Measurements from ENCODE around the gene SLC9A5. TPM values are rescaled to one million over a fixed set of nuclear protein-coding genes. Genes with fewer than 3 reads are reported as not detected.

The SLC9A5 gene
- total and polyA plus RNA-seq, 9 of the 15 experiments (the other 6 are each of a cell fraction or from before 2014, with no cell fraction given), result 0.06 to 3.1 (median 1.2) TPM

DNA sequence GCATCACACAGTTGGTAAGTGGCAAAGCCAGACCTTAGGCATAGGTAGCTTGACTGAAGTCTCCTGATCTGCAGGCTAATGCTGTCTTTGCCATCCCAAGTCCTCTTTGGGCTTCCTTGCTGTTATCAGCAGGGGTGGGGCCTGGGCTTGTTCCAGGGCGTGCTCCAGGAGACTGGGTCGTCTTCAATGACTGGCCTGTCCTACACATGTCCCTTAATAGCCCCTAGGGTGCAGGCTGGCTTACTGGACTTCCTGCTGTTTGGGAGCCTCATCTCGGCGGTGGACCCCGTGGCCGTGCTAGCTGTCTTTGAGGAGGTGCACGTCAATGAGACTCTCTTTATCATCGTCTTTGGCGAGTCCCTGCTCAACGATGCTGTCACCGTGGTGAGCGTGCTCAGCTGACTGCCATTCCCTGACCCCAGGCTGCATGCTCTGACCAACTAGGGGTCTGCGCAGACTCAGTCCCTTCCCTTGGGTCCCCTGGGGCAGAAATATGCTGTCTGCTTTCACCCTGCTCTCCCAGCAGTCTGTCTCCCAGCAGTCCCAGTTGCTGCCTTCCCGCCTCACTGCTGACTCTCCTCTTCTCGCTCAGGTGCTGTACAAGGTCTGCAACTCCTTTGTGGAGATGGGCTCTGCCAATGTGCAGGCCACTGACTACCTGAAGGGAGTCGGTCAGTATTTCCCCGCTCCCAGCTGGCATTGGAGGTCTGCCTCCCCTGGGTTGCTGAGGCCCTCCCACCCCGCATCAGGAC lies 6.2 kb downstream of the SLC9A5 start (continued):
- TF ChIP-seq, protein P1, sequence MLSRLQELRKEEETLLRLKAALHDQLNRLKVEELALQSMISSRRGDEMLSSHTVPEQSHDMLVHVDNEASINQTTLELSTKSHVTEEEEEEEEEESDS (CRISPR knock-in tag; IDR thresholded peaks at IDR 0.05), result no peak
- peak; percentile 51 to 63 for TF ChIP-seq NRF1 (conservative IDR thresholded peaks at IDR 0.05 in 1 of 2, IDR thresholded peaks at IDR 0.05 in 1 of 2)
- TF ChIP-seq GABPB1 (CRISPR knock-in tag; IDR thresholded peaks at IDR 0.05), result no peak
- no peak for TF ChIP-seq HNRNPLL (IDR thresholded peaks at IDR 0.05; ENCODE audit: low read depth, low read length, poor library complexity, severe bottlenecking)
- no peak for TF ChIP-seq PRMT5 (CRISPR knock-in tag; IDR thresholded peaks at IDR 0.05)
- TF ChIP-seq, protein P2, sequence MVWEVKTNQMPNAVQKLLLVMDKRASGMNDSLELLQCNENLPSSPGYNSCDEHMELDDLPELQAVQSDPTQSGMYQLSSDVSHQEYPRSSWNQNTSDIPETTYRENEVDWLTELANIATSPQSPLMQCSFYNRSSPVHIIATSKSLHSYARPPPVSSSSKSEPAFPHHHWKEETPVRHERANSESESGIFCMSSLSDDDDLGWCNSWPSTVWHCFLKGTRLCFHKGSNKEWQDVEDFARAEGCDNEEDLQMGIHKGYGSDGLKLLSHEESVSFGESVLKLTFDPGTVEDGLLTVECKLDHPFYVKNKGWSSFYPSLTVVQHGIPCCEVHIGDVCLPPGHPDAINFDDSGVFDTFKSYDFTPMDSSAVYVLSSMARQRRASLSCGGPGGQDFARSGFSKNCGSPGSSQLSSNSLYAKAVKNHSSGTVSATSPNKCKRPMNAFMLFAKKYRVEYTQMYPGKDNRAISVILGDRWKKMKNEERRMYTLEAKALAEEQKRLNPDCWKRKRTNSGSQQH (CRISPR knock-in tag; IDR thresholded peaks at IDR 0.05), result no peak
- no peak for TF ChIP-seq SUPT5H (IDR thresholded peaks at IDR 0.05)
- TF ChIP-seq MTA3 (IDR thresholded peaks at IDR 0.05; ENCODE audit: borderline replicate concordance), result peak; percentile 20; the same call in 1 of the 2 replicates
- TF ChIP-seq POLR2H (tag; IDR thresholded peaks at IDR 0.05; ENCODE audit: low read depth), result no peak
- TF ChIP-seq ASH1L (IDR thresholded peaks at IDR 0.05; ENCODE audit: borderline replicate concordance, low read depth, partially characterized antibody), result no peak
- TF ChIP-seq PTRF (tag; IDR thresholded peaks at IDR 0.05), result no peak
- 0 out of 2 replicates have a peak, but pooled peaks have one; percentile 46 for TF ChIP-seq SP1 (CRISPR knock-in tag; IDR thresholded peaks at IDR 0.05)
- no peak for TF ChIP-seq CHD4 (IDR thresholded peaks at IDR 0.05; ENCODE audit: insufficient read depth, insufficient replicate concordance, low read depth, low read length, poor library complexity, severe bottlenecking)
- TF ChIP-seq, protein P3, sequence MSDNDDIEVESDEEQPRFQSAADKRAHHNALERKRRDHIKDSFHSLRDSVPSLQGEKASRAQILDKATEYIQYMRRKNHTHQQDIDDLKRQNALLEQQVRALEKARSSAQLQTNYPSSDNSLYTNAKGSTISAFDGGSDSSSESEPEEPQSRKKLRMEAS (CRISPR knock-in tag; IDR thresholded peaks at IDR 0.05), result peak; percentile 64
- TF ChIP-seq CTBP1 (IDR thresholded peaks at IDR 0.05; ENCODE audit: borderline replicate concordance), result peak; percentile 59; the same call in 1 of the 2 replicates
- TF ChIP-seq, protein P4, sequence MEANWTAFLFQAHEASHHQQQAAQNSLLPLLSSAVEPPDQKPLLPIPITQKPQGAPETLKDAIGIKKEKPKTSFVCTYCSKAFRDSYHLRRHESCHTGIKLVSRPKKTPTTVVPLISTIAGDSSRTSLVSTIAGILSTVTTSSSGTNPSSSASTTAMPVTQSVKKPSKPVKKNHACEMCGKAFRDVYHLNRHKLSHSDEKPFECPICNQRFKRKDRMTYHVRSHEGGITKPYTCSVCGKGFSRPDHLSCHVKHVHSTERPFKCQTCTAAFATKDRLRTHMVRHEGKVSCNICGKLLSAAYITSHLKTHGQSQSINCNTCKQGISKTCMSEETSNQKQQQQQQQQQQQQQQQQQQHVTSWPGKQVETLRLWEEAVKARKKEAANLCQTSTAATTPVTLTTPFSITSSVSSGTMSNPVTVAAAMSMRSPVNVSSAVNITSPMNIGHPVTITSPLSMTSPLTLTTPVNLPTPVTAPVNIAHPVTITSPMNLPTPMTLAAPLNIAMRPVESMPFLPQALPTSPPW (CRISPR knock-in tag; IDR thresholded peaks at IDR 0.05), result peak; percentile 22; the same call in 1 of the 2 replicates
- TF ChIP-seq BRF1 (IDR thresholded peaks at IDR 0.05; ENCODE audit: borderline replicate concordance, extremely low read depth, insufficient read length), result no peak
- TF ChIP-seq RBM39 (optimal IDR thresholded peaks at IDR 0.05; ENCODE audit: low read depth, low read length), result no peak
- TF ChIP-seq PML (IDR thresholded peaks at IDR 0.05; ENCODE audit: low read length), result no peak
- no peak for TF ChIP-seq ZNF778 (CRISPR knock-in tag; IDR thresholded peaks at IDR 0.05)

Data from K562 (cell line).